Calu3 (cell line): ENCODE data around the gene FOXP1. TPM values are rescaled to one million over a fixed set of nuclear protein-coding genes. Genes with fewer than 3 reads are reported as not detected.

Experiments used
- BruUV-seq: library from RNA; stranded (reverse); fragments of 400-500 nt; replicated peaks from 2 replicates; lab custom pipeline; 2021; lab: Mats Ljungman, UMichigan
- CTCF ChIA-PET: fragments of 300-600 bp; sonication (Branson Sonifier 250); formaldehyde crosslinking; loops from one replicate; lab custom pipeline; 2022; ENCODE audit warnings: antibody characterized with exemption; lab: Charles Lee
- DNase-seq: peaks from one replicate; pipeline ENCODE4 v3.0.0; 2022
- H3K27ac Mint-ChIP-seq: one replicate; pipeline ENCODE4 v1.8.0; 2022; ENCODE audit warnings: mixed read lengths; ENCODE audit not compliant: unreplicated experiment
- H3K27me3 Mint-ChIP-seq: one replicate; pipeline ENCODE4 v1.8.0; 2022; ENCODE audit warnings: mixed read lengths; ENCODE audit not compliant: unreplicated experiment
- H3K36me3 Mint-ChIP-seq: one replicate; pipeline ENCODE4 v1.8.0; 2022; ENCODE audit warnings: mild to moderate bottlenecking, moderate library complexity, mixed read lengths; ENCODE audit not compliant: insufficient read depth, unreplicated experiment
- H3K4me1 Mint-ChIP-seq: one replicate; pipeline ENCODE4 v1.8.0; 2022; ENCODE audit warnings: mild to moderate bottlenecking, low read depth, mixed read lengths; ENCODE audit not compliant: unreplicated experiment
- H3K4me3 Mint-ChIP-seq: one replicate; pipeline ENCODE4 v1.8.0; 2022; ENCODE audit warnings: mild to moderate bottlenecking, low read depth, moderate library complexity, mixed read lengths; ENCODE audit not compliant: unreplicated experiment
- H3K9me3 Mint-ChIP-seq: one replicate; pipeline ENCODE4 v1.8.0; 2022; ENCODE audit warnings: low read depth, mixed read lengths; ENCODE audit not compliant: unreplicated experiment
- CTCF ChIP-seq: fragments of 200-600 bp; IDR thresholded peaks from one replicate; pipeline ENCODE4 v1.8.0; 2022; ENCODE audit warnings: antibody characterized with exemption; ENCODE audit not compliant: unreplicated experiment
- intact Hi-C: fragments of 100-400 bp; cut with micrococcal nuclease; formaldehyde crosslinking; loops from one replicate; pipeline ENCODE4 v1.10.0; 2022; ENCODE audit not compliant: unreplicated experiment
- total RNA-seq: library from RNA; stranded (reverse); gene quantifications from 2 replicates; pipeline ENCODE4 v1.2.3, GENCODE V29; 2022

The FOXP1 gene
- total RNA-seq, 1 experiment from 2014 or later, result 82.8 TPM

DNA sequence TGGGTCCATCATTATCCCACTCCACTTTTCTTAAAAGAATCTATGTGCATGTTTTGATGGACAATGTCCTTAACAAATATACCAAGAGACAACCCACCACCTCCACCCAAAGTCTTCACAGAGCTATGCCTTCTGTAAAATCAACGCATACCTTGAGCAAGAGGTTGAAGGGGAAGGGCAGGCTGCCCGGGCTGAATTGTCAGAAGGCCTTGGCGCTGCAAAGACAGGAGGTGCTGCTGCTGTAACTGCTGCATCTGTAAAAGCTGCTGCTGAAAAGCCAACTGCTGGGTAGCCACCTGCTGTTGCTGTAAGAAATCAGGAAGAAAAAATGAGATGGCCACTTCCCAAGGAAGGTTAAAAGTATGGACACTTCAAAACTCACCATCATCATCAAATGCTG lies 536.7 kb downstream of the FOXP1 start:
- Mint-ChIP-seq H3K36me3 (peaks cover 16% of the 10 kb centered on the region), H3K4me3 (no peak overlapping the region), H3K4me1 (peaks cover 26% of the 10 kb centered on the region), H3K9me3 (no peaks in the 10 kb centered on the region), H3K27ac (no peak overlapping the region), H3K27me3 (no peaks in the 10 kb centered on the region)
- no peak for DNase-seq
- CTCF ChIA-PET, result interaction anchor here (0.6 kb wide), 1 partner anchor 698 kb away, joined by 3 read pairs; no protein-coding TSS in a partner anchor
- intact Hi-C loops, result no loop called here
- no TSS peak for BruUV-seq
- no peak for TF ChIP-seq CTCF

DNA sequence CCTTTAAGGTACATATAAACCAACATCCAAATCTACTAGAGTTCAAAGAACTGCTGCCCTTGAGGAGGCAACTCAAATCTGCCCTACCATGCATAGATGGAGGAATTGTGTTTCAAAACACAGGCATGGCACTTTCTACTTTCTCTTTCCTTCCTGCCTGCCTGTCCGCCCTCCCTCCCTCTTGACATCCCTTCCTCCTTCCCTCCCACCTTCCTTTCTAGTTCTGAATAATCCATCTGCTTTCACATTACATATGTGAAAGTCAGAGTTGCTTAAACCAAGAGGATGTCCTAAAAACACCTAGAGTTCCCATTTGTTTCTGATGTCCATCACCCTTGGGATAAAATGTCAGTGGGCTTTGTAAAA lies 537.6 kb downstream of the FOXP1 start:
- no TSS peak for BruUV-seq
- Mint-ChIP-seq H3K27me3 (no peaks in the 10 kb centered on the region), H3K27ac (no peak overlapping the region), H3K9me3 (no peaks in the 10 kb centered on the region), H3K4me3 (no peak overlapping the region), H3K4me1 (peaks cover 22% of the 10 kb centered on the region), H3K36me3 (peaks cover 21% of the 10 kb centered on the region)
- no peak for DNase-seq
- TF ChIP-seq CTCF, result no peak
- intact Hi-C loops, result no loop called here
- CTCF ChIA-PET, result no interaction called here

DNA sequence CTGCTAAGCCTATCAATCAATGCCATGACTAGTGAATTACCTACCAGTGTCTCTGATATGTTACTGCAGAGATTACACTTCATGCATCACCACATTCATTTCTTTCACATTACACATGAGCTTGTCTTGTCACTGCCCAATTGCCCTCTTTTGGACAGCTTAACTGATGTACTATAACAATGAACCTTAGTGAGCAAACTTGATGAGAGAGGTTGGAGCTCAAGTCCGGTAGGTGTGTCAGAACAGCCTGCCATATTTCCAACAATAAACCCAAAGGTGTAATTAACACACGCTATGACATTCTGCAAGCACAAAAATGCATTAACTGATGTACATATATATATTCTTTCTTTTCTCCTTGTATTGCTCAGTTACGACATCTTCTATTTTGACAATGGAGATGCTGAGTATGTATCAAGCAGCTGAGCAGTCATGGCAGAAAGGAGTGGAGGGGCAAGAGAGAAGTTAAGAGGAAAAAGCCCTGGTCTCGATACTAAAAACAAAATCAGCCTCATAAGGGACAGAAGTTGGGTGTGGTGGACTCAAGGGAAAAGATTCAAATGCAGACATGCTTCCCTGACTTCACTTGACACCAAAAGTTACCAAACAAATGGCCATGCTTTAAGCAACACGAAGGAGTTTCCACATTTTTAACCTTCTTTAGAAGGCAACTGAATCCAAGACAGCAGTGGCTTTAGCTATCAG lies 538.2 kb downstream of the FOXP1 start:
- H3K27ac Mint-ChIP-seq, result no peak overlapping the region

DNA sequence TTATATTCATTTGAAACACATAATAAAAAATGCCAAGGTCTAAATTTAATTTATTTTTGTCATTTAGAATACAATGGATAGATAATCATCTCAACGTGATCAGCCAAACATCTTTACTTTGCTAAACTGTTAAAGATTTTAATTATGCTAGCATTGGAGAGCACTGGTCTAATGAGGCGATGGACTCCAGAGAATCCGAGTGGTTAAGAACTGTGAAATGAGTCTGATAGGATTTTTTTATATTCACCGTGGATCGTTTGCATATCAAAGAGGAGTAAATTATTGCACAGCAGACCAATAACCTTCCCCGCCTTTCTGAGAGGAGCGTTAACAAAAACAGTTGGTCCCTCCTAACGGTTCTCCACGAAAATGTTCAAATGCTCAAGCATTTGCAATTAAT lies 540.8 kb downstream of the FOXP1 start:
- CTCF ChIA-PET, result no interaction called here
- no TSS peak for BruUV-seq
- Mint-ChIP-seq H3K4me1 (no peaks in the 10 kb centered on the region), H3K36me3 (peaks cover 12% of the 10 kb centered on the region), H3K27ac (no peak overlapping the region), H3K4me3 (no peak overlapping the region), H3K9me3 (no peaks in the 10 kb centered on the region), H3K27me3 (no peaks in the 10 kb centered on the region)
- DNase-seq, result no peak
- intact Hi-C loops, result no loop called here
- TF ChIP-seq CTCF, result no peak

More for the DNA sequence above, 538.2 kb downstream of the FOXP1 start:
- no peaks in the 10 kb centered on the region for H3K9me3 Mint-ChIP-seq
- peaks cover 16% of the 10 kb centered on the region for H3K4me1 Mint-ChIP-seq
- intact Hi-C loops, result no loop called here
- no peak overlapping the region for H3K4me3 Mint-ChIP-seq
- H3K36me3 Mint-ChIP-seq, result peaks cover 22% of the 10 kb centered on the region
- CTCF ChIA-PET, result no interaction called here
- no TSS peak for BruUV-seq
- TF ChIP-seq CTCF, result no peak
- DNase-seq, result no peak
- H3K27me3 Mint-ChIP-seq, result no peaks in the 10 kb centered on the region
